ENCODE results near the gene SCNN1G.

Gene SCNN1G

DNA sequence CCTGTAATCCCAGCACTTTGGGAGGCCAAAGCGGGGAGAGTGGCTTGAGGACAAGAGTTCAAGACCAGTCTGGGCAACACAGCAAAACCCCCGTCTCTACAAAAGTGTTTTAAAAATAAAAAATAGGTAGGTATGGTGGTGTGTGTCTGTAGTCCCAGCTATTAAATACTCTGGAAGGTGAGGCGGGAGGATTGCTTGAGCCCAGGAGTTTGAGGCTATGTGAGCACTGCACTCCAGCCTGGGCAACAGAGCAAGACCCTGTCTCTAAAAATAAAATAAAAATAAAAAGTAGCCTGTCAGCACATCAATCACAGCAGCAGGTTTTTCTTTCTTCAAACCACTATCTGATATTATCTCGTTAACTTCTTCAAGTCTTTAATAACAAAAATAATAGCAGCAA is 34.9 kb upstream of the SCNN1G start:
- ATAC-seq (ENCODE audit: insufficient read depth, low read depth) = no peak
- peaks cover 40% of the 10 kb centered on the region for H3K4me1 ChIP-seq (ENCODE audit: insufficient read depth, low read length)
- no peak overlapping the region for H2AFZ ChIP-seq (ENCODE audit: low read depth, low read length)
- peak overlapping the region; percentile 80 for H3K4me2 ChIP-seq (ENCODE audit: insufficient read depth, low read length)
- no peak overlapping the region for H3K27ac ChIP-seq (ENCODE audit: low read length)
- H3K79me2 ChIP-seq (ENCODE audit: insufficient read depth, low read length) = peaks cover 51% of the 10 kb centered on the region
- peaks cover 26% of the 10 kb centered on the region for H4K20me1 ChIP-seq (ENCODE audit: insufficient read depth, low read length)
- H3K27me3 ChIP-seq (ENCODE audit: insufficient read depth, low read length, poor library complexity) = no peaks in the 10 kb centered on the region
- 0 out of 2 replicates have a peak overlapping the region, but pooled peaks have one; percentile 60 for H3K9ac ChIP-seq (ENCODE audit: low read depth, low read length)
- TF ChIP-seq EZH2 (IDR thresholded peaks at IDR 0.05; ENCODE audit: borderline replicate concordance, low read depth, low read length, severe bottlenecking) = no peak
- no peaks in the 10 kb centered on the region for H3K9me3 ChIP-seq (ENCODE audit: insufficient read depth, low read length, severe bottlenecking)
- H3K36me3 ChIP-seq (ENCODE audit: insufficient read depth, low read length) = no peaks in the 10 kb centered on the region
- DNase-seq = no peak
- H3K4me3 ChIP-seq (ENCODE audit: low read depth in 1 of 2, low read length in 2 of 2) = peak overlapping the region in 1 of 2 experiments; percentile 70; a peak in 2 of 4 replicates

DNA sequence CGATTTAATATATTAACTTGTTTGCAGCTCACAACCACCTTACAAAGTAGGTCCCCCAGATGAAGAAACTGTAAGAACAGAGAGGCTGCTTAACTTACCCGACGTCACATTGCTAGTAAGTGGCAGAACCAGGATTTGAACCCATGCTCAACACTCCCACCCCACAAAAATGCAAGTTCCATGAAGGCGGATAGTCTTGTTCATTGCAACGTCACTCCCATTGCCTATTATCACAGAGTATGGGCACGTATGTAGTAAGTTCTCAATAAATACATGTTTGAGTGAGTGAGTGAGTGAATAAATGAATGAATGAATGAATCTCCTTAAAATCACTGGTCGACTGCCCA is 34.4 kb upstream of the SCNN1G start:
- H3K9ac ChIP-seq (ENCODE audit: low read depth, low read length) = peak overlapping the region; percentile 60
- H3K36me3 ChIP-seq (ENCODE audit: insufficient read depth, low read length) = no peaks in the 10 kb centered on the region
- H3K4me2 ChIP-seq (ENCODE audit: insufficient read depth, low read length) = peak overlapping the region; percentile 80
- H3K4me3 ChIP-seq (ENCODE audit: low read depth in 1 of 2, low read length in 2 of 2) = peak overlapping the region; percentile 13 to 70; a peak in 3 of 4 replicates
- H3K9me3 ChIP-seq (ENCODE audit: insufficient read depth, low read length, severe bottlenecking) = no peaks in the 10 kb centered on the region
- peak overlapping the region; percentile 57; the same call in 1 of the 2 replicates for H2AFZ ChIP-seq (ENCODE audit: low read depth, low read length)
- H3K27ac ChIP-seq (ENCODE audit: low read length) = no peak overlapping the region
- ATAC-seq (ENCODE audit: insufficient read depth, low read depth) (no peak), DNase-seq (no peak)
- H3K79me2 ChIP-seq (ENCODE audit: insufficient read depth, low read length) = peaks cover 46% of the 10 kb centered on the region
- peaks cover 40% of the 10 kb centered on the region for H3K4me1 ChIP-seq (ENCODE audit: insufficient read depth, low read length)
- no peak for TF ChIP-seq EZH2 (IDR thresholded peaks at IDR 0.05; ENCODE audit: borderline replicate concordance, low read depth, low read length, severe bottlenecking)
- TF ChIP-seq, protein P1, sequence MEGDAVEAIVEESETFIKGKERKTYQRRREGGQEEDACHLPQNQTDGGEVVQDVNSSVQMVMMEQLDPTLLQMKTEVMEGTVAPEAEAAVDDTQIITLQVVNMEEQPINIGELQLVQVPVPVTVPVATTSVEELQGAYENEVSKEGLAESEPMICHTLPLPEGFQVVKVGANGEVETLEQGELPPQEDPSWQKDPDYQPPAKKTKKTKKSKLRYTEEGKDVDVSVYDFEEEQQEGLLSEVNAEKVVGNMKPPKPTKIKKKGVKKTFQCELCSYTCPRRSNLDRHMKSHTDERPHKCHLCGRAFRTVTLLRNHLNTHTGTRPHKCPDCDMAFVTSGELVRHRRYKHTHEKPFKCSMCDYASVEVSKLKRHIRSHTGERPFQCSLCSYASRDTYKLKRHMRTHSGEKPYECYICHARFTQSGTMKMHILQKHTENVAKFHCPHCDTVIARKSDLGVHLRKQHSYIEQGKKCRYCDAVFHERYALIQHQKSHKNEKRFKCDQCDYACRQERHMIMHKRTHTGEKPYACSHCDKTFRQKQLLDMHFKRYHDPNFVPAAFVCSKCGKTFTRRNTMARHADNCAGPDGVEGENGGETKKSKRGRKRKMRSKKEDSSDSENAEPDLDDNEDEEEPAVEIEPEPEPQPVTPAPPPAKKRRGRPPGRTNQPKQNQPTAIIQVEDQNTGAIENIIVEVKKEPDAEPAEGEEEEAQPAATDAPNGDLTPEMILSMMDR (IDR thresholded peaks at IDR 0.05; ENCODE audit: borderline replicate concordance, extremely low read depth, low read length, poor library complexity, severe bottlenecking) = no peak
- no peaks in the 10 kb centered on the region for H3K27me3 ChIP-seq (ENCODE audit: insufficient read depth, low read length, poor library complexity)
- H4K20me1 ChIP-seq (ENCODE audit: insufficient read depth, low read length) = peaks cover 23% of the 10 kb centered on the region

DNA sequence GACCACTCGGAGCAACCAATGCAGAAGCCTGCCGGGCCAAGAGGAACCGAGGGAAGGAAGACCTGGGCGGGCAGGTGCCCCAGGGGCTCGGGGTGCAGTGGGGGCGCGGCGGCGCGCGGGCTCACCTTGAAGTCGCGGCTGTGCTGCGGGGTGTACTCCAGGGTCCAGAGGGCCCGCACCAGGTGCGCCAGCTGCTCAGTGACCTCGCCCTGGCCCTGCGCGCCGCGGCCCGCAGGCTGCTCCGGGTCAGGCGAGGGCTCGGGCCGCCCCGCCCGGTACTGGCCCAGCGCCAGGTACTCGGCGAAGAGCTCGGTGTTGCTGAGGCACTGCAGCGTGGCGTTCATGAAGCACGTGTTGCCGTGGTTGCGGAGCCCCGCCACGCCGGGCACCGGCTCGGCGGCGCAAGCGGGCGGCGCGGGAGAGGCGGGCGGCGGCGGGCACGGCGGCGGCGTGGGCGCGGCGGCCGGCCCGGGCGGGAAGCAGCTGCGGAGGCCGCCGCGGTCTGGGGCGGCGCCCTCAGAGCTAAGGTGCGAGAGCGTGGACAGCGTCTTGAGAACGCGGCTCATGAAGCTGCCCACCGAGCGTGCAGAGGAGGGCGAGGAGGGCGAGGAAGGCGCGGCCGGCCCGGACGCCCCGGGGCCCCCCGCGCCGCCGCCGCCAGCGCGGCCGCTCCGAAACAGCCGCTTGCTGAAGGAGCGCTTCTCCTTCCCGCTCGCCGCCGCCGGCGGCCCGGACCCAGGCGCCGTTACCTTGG is 33.9 kb upstream of the SCNN1G start:
- Histone ChIP-seq H3K36me3 (ENCODE audit: insufficient read depth, low read length) (no peaks in the 10 kb centered on the region), H3K4me3 (ENCODE audit: low read depth in 1 of 2, low read length in 2 of 2) (peak overlapping the region; percentile 13 to 70; a peak in 3 of 4 replicates), H3K79me2 (ENCODE audit: insufficient read depth, low read length) (peaks cover 41% of the 10 kb centered on the region), H3K4me1 (ENCODE audit: insufficient read depth, low read length) (peaks cover 40% of the 10 kb centered on the region), H4K20me1 (ENCODE audit: insufficient read depth, low read length) (peaks cover 17% of the 10 kb centered on the region), H2AFZ (ENCODE audit: low read depth, low read length) (peak overlapping the region; percentile 57; the same call in 1 of the 2 replicates), H3K27ac (ENCODE audit: low read length) (no peak overlapping the region), H3K9ac (ENCODE audit: low read depth, low read length) (peak overlapping the region; percentile 60), H3K27me3 (ENCODE audit: insufficient read depth, low read length, poor library complexity) (no peaks in the 10 kb centered on the region), H3K4me2 (ENCODE audit: insufficient read depth, low read length) (peak overlapping the region; percentile 80), H3K9me3 (ENCODE audit: insufficient read depth, low read length, severe bottlenecking) (no peaks in the 10 kb centered on the region)
- DNase-seq = peak; percentile 40
- TF ChIP-seq EZH2 (IDR thresholded peaks at IDR 0.05; ENCODE audit: borderline replicate concordance, low read depth, low read length, severe bottlenecking) = no peak
- TF ChIP-seq, protein P1 (IDR thresholded peaks at IDR 0.05; ENCODE audit: borderline replicate concordance, extremely low read depth, low read length, poor library complexity, severe bottlenecking) = no peak
- no peak for ATAC-seq (ENCODE audit: insufficient read depth, low read depth)

DNA sequence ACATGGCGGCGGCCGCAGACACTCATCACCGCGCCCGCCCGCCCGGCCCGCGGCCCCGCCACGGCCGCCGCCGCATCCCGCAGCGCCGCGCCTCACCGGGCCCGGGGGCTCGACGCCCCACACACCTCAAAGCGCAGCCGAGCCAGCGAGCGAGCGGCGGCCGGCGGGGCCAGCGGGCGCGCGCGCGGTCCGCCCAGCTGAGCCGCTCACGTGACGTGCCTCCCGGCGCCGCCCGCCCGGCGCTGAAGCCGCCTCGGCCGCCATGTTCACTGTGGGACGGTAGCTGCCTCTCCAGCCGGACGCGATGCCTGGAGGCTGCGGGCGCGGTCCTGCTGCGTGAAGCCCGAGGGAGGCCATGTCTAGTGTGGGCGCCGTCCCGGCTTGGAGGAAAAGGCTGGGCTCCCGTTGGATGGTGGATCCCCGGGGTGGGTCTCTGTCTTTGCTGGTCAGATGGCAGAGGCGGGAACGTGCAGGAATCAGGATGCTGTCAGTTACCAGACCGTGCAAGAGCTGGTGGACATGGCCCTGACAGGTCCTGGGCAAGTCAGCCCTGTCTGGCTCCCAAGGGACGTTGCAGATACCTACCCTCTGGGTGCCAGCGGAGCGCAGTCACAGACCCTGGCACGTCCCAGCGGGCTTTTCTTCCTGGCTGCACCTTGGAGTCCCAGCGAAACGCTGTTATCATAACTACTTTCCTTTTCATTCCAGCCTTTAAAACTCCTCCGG is 33.1 kb upstream of the SCNN1G start, which contains the start of gene USP31:
TSS of gene USP31 (minus strand) at position 186 of the 726 bp plus-strand sequence. CDS start at position 4, 182 bp downstream.
- peaks cover 15% of the 10 kb centered on the region for H4K20me1 ChIP-seq (ENCODE audit: insufficient read depth, low read length)
- H3K4me1 ChIP-seq (ENCODE audit: insufficient read depth, low read length) = peaks cover 40% of the 10 kb centered on the region
- H3K79me2 ChIP-seq (ENCODE audit: insufficient read depth, low read length) = peaks cover 35% of the 10 kb centered on the region
- peak within 1 kb of the TSS; percentile 56 for H3K27ac ChIP-seq (ENCODE audit: low read length)
- H3K4me3 ChIP-seq (ENCODE audit: low read depth in 1 of 2, low read length in 2 of 2) = peak within 1 kb of the TSS; percentile 18 to 70; a peak in 3 of 4 replicates
- no peaks in the 10 kb centered on the region for H3K36me3 ChIP-seq (ENCODE audit: insufficient read depth, low read length)
- H3K9ac ChIP-seq (ENCODE audit: low read depth, low read length) = peak within 1 kb of the TSS; percentile 60
- H3K9me3 ChIP-seq (ENCODE audit: insufficient read depth, low read length, severe bottlenecking) = no peaks in the 10 kb centered on the region
- peak within 1 kb of the TSS; percentile 97 for H2AFZ ChIP-seq (ENCODE audit: low read depth, low read length)
- peak; percentile 100 for ATAC-seq (ENCODE audit: insufficient read depth, low read depth)
- no peaks in the 10 kb centered on the region for H3K27me3 ChIP-seq (ENCODE audit: insufficient read depth, low read length, poor library complexity)
- peak within 1 kb of the TSS; percentile 82 for H3K4me2 ChIP-seq (ENCODE audit: insufficient read depth, low read length)
- TF ChIP-seq, protein P1 (IDR thresholded peaks at IDR 0.05; ENCODE audit: borderline replicate concordance, extremely low read depth, low read length, poor library complexity, severe bottlenecking) = no peak
- TF ChIP-seq EZH2 (IDR thresholded peaks at IDR 0.05; ENCODE audit: borderline replicate concordance, low read depth, low read length, severe bottlenecking) = no peak
- peak; percentile 94 for DNase-seq
